H9 (cell line): ENCODE data around the gene TREM2. TPM values are rescaled to one million over a fixed set of nuclear protein-coding genes. Genes with fewer than 3 reads are reported as not detected.
A peak's percentile ranks its signal among the peaks of the same experiment; 100 is the strongest.

Source experiments
- DNase-seq: peaks from one replicate; pipeline ENCODE4 v3.0.0-alpha.2; 2017
- H2AFZ ChIP-seq: one replicate; pipeline ENCODE4 v1.6.1; 2013; ENCODE audit warnings: mild to moderate bottlenecking, low read length, control low read depth, moderate library complexity
- H2AK5ac ChIP-seq: 2 replicates; pipeline ENCODE4 v1.6.1; 2013; ENCODE audit warnings: low read length, control low read depth, mixed read lengths; ENCODE audit not compliant: insufficient read length
- H2BK120ac ChIP-seq: one replicate; pipeline ENCODE4 v1.6.1; 2013; ENCODE audit warnings: low read depth, mild to moderate bottlenecking, low read length, control low read depth, inconsistent platforms; ENCODE audit not compliant: poor library complexity, severe bottlenecking
- H2BK12ac ChIP-seq: 2 replicates; pipeline ENCODE4 v1.6.1; 2013; ENCODE audit warnings: low read length, control low read depth, mixed read lengths, low read depth; ENCODE audit not compliant: insufficient read length
- H2BK15ac ChIP-seq: 2 replicates; pipeline ENCODE4 v1.6.1; 2013; ENCODE audit warnings: low read depth, low read length, control low read depth
- H2BK20ac ChIP-seq: one replicate; pipeline ENCODE4 v1.6.1; 2013; ENCODE audit warnings: low read depth, mild to moderate bottlenecking, low read length, control low read depth, inconsistent platforms; ENCODE audit not compliant: poor library complexity, severe bottlenecking
- H2BK5ac ChIP-seq: 2 replicates; pipeline ENCODE4 v1.6.1; 2013; ENCODE audit warnings: low read length, control low read depth, mixed read lengths; ENCODE audit not compliant: insufficient read length
- H3K14ac ChIP-seq: 2 replicates; pipeline ENCODE4 v1.6.1; 2013; ENCODE audit warnings: low read length, control low read depth; ENCODE audit not compliant: insufficient read depth
- H3K18ac ChIP-seq: 2 replicates; pipeline ENCODE4 v1.6.1; 2013; ENCODE audit warnings: low read depth, mild to moderate bottlenecking, mixed read lengths, low read length, control low read depth; ENCODE audit not compliant: insufficient read length
- H3K23ac ChIP-seq: 2 replicates; pipeline ENCODE4 v1.6.1; 2013; ENCODE audit warnings: low read length, control low read depth, mixed read lengths, low read depth; ENCODE audit not compliant: insufficient read length
- H3K23me2 ChIP-seq: 2 replicates; pipeline ENCODE4 v1.6.1; 2013; ENCODE audit warnings: low read depth, mild to moderate bottlenecking, mixed read lengths, low read length, control low read depth; ENCODE audit not compliant: insufficient read length, poor library complexity, severe bottlenecking
- H3K27ac ChIP-seq: 2 replicates; pipeline ENCODE4 v1.5.1; 2013; ENCODE audit warnings: low read length, control low read depth, mixed read lengths, low read depth; ENCODE audit not compliant: insufficient read length
- H3K27me3 ChIP-seq: 2 replicates; pipeline ENCODE4 v1.6.1; 2013; ENCODE audit warnings: low read length, control low read depth, inconsistent platforms; ENCODE audit not compliant: insufficient read depth
- H3K4ac ChIP-seq: 2 replicates; pipeline ENCODE4 v1.6.1; 2013; ENCODE audit warnings: low read depth, mild to moderate bottlenecking, control low read depth, inconsistent platforms, low read length, moderate library complexity
- H3K4me1 ChIP-seq: 2 replicates; pipeline ENCODE4 v1.6.1; 2013; ENCODE audit warnings: low read length, control low read depth, inconsistent platforms; ENCODE audit not compliant: insufficient read depth
- H3K4me2 ChIP-seq: 2 replicates; pipeline ENCODE4 v1.6.1; 2013; ENCODE audit warnings: low read length, control low read depth, mixed read lengths; ENCODE audit not compliant: insufficient read length, insufficient read depth
- H3K56ac ChIP-seq: 2 replicates; pipeline ENCODE4 v1.6.1; 2013; ENCODE audit warnings: low read depth, mild to moderate bottlenecking, mixed read lengths, low read length, control low read depth; ENCODE audit not compliant: insufficient read length
- H3K79me1 ChIP-seq: 2 replicates; pipeline ENCODE4 v1.6.1; 2013; ENCODE audit warnings: low read depth, mild to moderate bottlenecking, moderate library complexity, low read length, control low read depth, inconsistent platforms; ENCODE audit not compliant: insufficient read depth, poor library complexity, severe bottlenecking
- H3K79me2 ChIP-seq: 2 replicates; pipeline ENCODE4 v1.6.1; 2013; ENCODE audit warnings: low read length, control low read depth, inconsistent platforms; ENCODE audit not compliant: insufficient read depth
- H3K9ac ChIP-seq: 2 replicates; pipeline ENCODE4 v1.6.1; 2013; ENCODE audit warnings: low read length, control low read depth, mixed read lengths; ENCODE audit not compliant: insufficient read length; ENCODE audit errors: extremely low read depth
- H3K9me3 ChIP-seq: one replicate; pipeline ENCODE4 v1.6.1; 2013; ENCODE audit warnings: low read depth, low read length, inconsistent platforms; ENCODE audit not compliant: control insufficient read depth
- H3T11ph ChIP-seq: one replicate; pipeline ENCODE4 v1.6.1; 2013; ENCODE audit warnings: mild to moderate bottlenecking, low read length, control low read depth, inconsistent platforms
- H4K20me1 ChIP-seq: one replicate; pipeline ENCODE4 v1.6.1; 2013; ENCODE audit not compliant: control insufficient read depth, insufficient read length, insufficient read depth
- H4K5ac ChIP-seq: 2 replicates; pipeline ENCODE4 v1.6.1; 2013; ENCODE audit warnings: low read depth, mild to moderate bottlenecking, mixed read lengths, low read length, control low read depth; ENCODE audit not compliant: insufficient read length
- H4K8ac ChIP-seq: replicated peaks from 2 replicates; pipeline ENCODE4 v1.6.1; 2013; ENCODE audit warnings: low read length, control low read depth, mixed read lengths, low read depth; ENCODE audit not compliant: insufficient read length
- H4K91ac ChIP-seq: 2 replicates; pipeline ENCODE4 v1.6.1; 2013; ENCODE audit warnings: low read depth, mild to moderate bottlenecking, moderate library complexity, mixed read lengths, low read length, control low read depth; ENCODE audit not compliant: insufficient read length
- H3K27ac Mint-ChIP-seq, 3 experiments: 2 replicates in 2 of 3; 3 replicates in 1 of 3; pipeline ENCODE4 v1.8.0; 2020 to 2021; ENCODE audit warnings: mixed read lengths in 3 of 3, mild to moderate bottlenecking in 1 of 3, moderate library complexity in 1 of 3
- H3K27me3 Mint-ChIP-seq: 2 replicates; pipeline ENCODE4 v1.8.0; 2021; ENCODE audit warnings: low read depth, mild to moderate bottlenecking, moderate library complexity, mixed read lengths
- H3K36me3 Mint-ChIP-seq, 3 experiments: 2 replicates in 2 of 3; 3 replicates in 1 of 3; pipeline ENCODE4 v1.8.0; 2020 to 2021; ENCODE audit warnings: low read depth in 3 of 3, mixed read lengths in 3 of 3; ENCODE audit not compliant: insufficient read depth in 1 of 3
- H3K4me1 Mint-ChIP-seq, 2 experiments: 2 replicates each; pipeline ENCODE4 v1.8.0; 2020; ENCODE audit warnings: mixed read lengths in 2 of 2
- H3K4me3 Mint-ChIP-seq, 2 experiments: 2 replicates in 1 of 2; 3 replicates in 1 of 2; pipeline ENCODE4 v1.8.0; 2020 to 2021; ENCODE audit warnings: mild to moderate bottlenecking in 2 of 2, mixed read lengths in 2 of 2, moderate library complexity in 1 of 2
- H3K9me3 Mint-ChIP-seq, 2 experiments: 2 replicates in 1 of 2; 3 replicates in 1 of 2; pipeline ENCODE4 v1.8.0; 2020; ENCODE audit warnings: mild to moderate bottlenecking in 2 of 2, mixed read lengths in 2 of 2, moderate library complexity in 1 of 2
- WGBS: extraction: QIAGEN DNeasy Blood & Tissue Kit; methylation state at CpG from one replicate; pipeline ENCODE4 v1.1.7; 2013; ENCODE audit warnings: missing lambda C conversion rate, low lambda C conversion rate, mixed read lengths; ENCODE audit not compliant: insufficient read length; ENCODE audit errors: extremely low coverage; 5-methylcytosine and 5-hydroxymethylcytosine counted together
- total RNA-seq: library from RNA; stranded (reverse); gene quantifications from 2 replicates; pipeline ENCODE4 v1.2.1, GENCODE V29; 2021
- TF ChIP-seq, protein P1 (sequence below): fragments of 200-600 bp; sonication (generic); conservative IDR thresholded peaks from 3 replicates; pipeline ENCODE4 v1.8.0; 2021; ENCODE audit warnings: antibody characterized with exemption, mild to moderate bottlenecking

TREM2 gene
- total RNA-seq, 1 experiment from 2014 or later = 0.31 TPM

GRCh38 chr6:41201764-41202173 lies 38.9 kb upstream of the TREM2 start:
- Histone ChIP-seq H3K27me3 (no peaks in the 10 kb centered on the region), H3K14ac (no peak overlapping the region; the same call in 1 of the 2 replicates), H3K9me3 (no peaks in the 10 kb centered on the region), H3K79me1 (no peaks in the 10 kb centered on the region), H3K9ac (no peak overlapping the region), H4K91ac (no peak overlapping the region), H2BK15ac (no peak overlapping the region), H4K20me1 (no peaks in the 10 kb centered on the region), H3K23ac (no peak overlapping the region), H3T11ph (no peak overlapping the region), H2BK5ac (no peak overlapping the region), H3K4ac (no peak overlapping the region), H4K8ac (no peak overlapping the region), H2AK5ac (no peak overlapping the region), H2BK120ac (no peak overlapping the region), H3K79me2 (no peaks in the 10 kb centered on the region), H2BK12ac (no peak overlapping the region), H3K23me2 (no peaks in the 10 kb centered on the region), H3K27ac (no peak overlapping the region), H2AFZ (no peak overlapping the region), H4K5ac (no peak overlapping the region), H3K4me1 (peaks cover 2% of the 10 kb centered on the region; the same call in 1 of the 2 replicates), H3K56ac (no peak overlapping the region), H3K18ac (no peak overlapping the region), H2BK20ac (no peak overlapping the region), H3K4me2 (no peak overlapping the region)
- WGBS = no CpG with 5 or more reads among the region's 8 CpGs
- H3K36me3 Mint-ChIP-seq = no peaks in the 10 kb centered on the region
- no peak for DNase-seq
- H3K9me3 Mint-ChIP-seq = no peaks in the 10 kb centered on the region
- no peak overlapping the region for H3K4me3 Mint-ChIP-seq
- TF ChIP-seq, protein P1, sequence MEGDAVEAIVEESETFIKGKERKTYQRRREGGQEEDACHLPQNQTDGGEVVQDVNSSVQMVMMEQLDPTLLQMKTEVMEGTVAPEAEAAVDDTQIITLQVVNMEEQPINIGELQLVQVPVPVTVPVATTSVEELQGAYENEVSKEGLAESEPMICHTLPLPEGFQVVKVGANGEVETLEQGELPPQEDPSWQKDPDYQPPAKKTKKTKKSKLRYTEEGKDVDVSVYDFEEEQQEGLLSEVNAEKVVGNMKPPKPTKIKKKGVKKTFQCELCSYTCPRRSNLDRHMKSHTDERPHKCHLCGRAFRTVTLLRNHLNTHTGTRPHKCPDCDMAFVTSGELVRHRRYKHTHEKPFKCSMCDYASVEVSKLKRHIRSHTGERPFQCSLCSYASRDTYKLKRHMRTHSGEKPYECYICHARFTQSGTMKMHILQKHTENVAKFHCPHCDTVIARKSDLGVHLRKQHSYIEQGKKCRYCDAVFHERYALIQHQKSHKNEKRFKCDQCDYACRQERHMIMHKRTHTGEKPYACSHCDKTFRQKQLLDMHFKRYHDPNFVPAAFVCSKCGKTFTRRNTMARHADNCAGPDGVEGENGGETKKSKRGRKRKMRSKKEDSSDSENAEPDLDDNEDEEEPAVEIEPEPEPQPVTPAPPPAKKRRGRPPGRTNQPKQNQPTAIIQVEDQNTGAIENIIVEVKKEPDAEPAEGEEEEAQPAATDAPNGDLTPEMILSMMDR = no peak
- peaks cover 6% of the 10 kb centered on the region for H3K27me3 Mint-ChIP-seq
- H3K4me1 Mint-ChIP-seq = peaks cover 14 to 15% of the 10 kb centered on the region in 2 experiments
- H3K27ac Mint-ChIP-seq = peak overlapping the region in 1 of 3 experiments; percentile 13; a peak in 2 of 7 replicates
